ENCODE measurements around the gene CLEC2D. TPM values are rescaled to one million over a fixed set of nuclear protein-coding genes. Genes with fewer than 3 reads are reported as not detected.

Gene CLEC2D
- total RNA-seq, 1 donor = 9.4 TPM

GRCh38 chr12:9717070-9717925, 47.8 kb downstream of the CLEC2D start:
- no peaks in the 10 kb centered on the region for H3K4me1 ChIP-seq (ENCODE audit: insufficient read depth, low read length)
- no peak overlapping the region for H3K27ac ChIP-seq (ENCODE audit: low read depth, low read length)
- no peaks in the 10 kb centered on the region for H4K20me1 ChIP-seq (ENCODE audit: insufficient read depth, low read length)
- H3K79me2 ChIP-seq (ENCODE audit: insufficient read depth, low read length) = no peaks in the 10 kb centered on the region
- DNase-seq (ENCODE audit: insufficient read length, low spot score, missing footprints) = no peak
- H2AFZ ChIP-seq (ENCODE audit: low read length) = no peak overlapping the region
- peaks cover 4% of the 10 kb centered on the region for H3K27me3 ChIP-seq (ENCODE audit: insufficient read depth, low read length)
- TF ChIP-seq CTCF (IDR thresholded peaks at IDR 0.05; ENCODE audit: extremely low read depth, low read depth, low read length) = no peak
- no peak overlapping the region for H3K4me3 ChIP-seq (ENCODE audit: insufficient read depth, low read length)
- H3K9me3 ChIP-seq (ENCODE audit: low read depth, low read length) = no peaks in the 10 kb centered on the region
- no peaks in the 10 kb centered on the region for H3K36me3 ChIP-seq (ENCODE audit: insufficient read depth, low read length)
- H3K4me2 ChIP-seq (ENCODE audit: insufficient read depth, low read length) = no peak overlapping the region

- Histone ChIP-seq H4K20me1 (ENCODE audit: insufficient read depth, low read length) (no peaks in the 10 kb centered on the region), H3K4me1 (ENCODE audit: insufficient read depth, low read length) (no peaks in the 10 kb centered on the region), H3K79me2 (ENCODE audit: insufficient read depth, low read length) (no peaks in the 10 kb centered on the region), H3K9me3 (ENCODE audit: low read depth, low read length) (no peaks in the 10 kb centered on the region), H3K27ac (ENCODE audit: low read depth, low read length) (no peak overlapping the region), H3K4me2 (ENCODE audit: insufficient read depth, low read length) (no peak overlapping the region), H3K27me3 (ENCODE audit: insufficient read depth, low read length) (peaks cover 4% of the 10 kb centered on the region), H3K36me3 (ENCODE audit: insufficient read depth, low read length) (no peaks in the 10 kb centered on the region), H2AFZ (ENCODE audit: low read length) (no peak overlapping the region), H3K4me3 (ENCODE audit: insufficient read depth, low read length) (no peak overlapping the region)
- no peak for DNase-seq (ENCODE audit: insufficient read length, low spot score, missing footprints)
- no peak for TF ChIP-seq CTCF (IDR thresholded peaks at IDR 0.05; ENCODE audit: extremely low read depth, low read depth, low read length)
These were observed 49.5 kb downstream of the CLEC2D start for GRCh38 chr12:9718968-9719367.

GRCh38 chr12:9719790-9720189, 50.3 kb downstream of the CLEC2D start:
- no peaks in the 10 kb centered on the region for H3K36me3 ChIP-seq (ENCODE audit: insufficient read depth, low read length)
- no peaks in the 10 kb centered on the region for H3K79me2 ChIP-seq (ENCODE audit: insufficient read depth, low read length)
- H4K20me1 ChIP-seq (ENCODE audit: insufficient read depth, low read length) = no peaks in the 10 kb centered on the region
- no peaks in the 10 kb centered on the region for H3K9me3 ChIP-seq (ENCODE audit: low read depth, low read length)
- H3K4me2 ChIP-seq (ENCODE audit: insufficient read depth, low read length) = no peak overlapping the region
- no peak overlapping the region for H3K27ac ChIP-seq (ENCODE audit: low read depth, low read length)
- H2AFZ ChIP-seq (ENCODE audit: low read length) = no peak overlapping the region
- no peak for DNase-seq (ENCODE audit: insufficient read length, low spot score, missing footprints)
- no peaks in the 10 kb centered on the region for H3K4me1 ChIP-seq (ENCODE audit: insufficient read depth, low read length)
- H3K4me3 ChIP-seq (ENCODE audit: insufficient read depth, low read length) = no peak overlapping the region
- peaks cover 4% of the 10 kb centered on the region for H3K27me3 ChIP-seq (ENCODE audit: insufficient read depth, low read length)
- no peak for TF ChIP-seq CTCF (IDR thresholded peaks at IDR 0.05; ENCODE audit: extremely low read depth, low read depth, low read length)

- peaks cover 4% of the 10 kb centered on the region for H3K27me3 ChIP-seq (ENCODE audit: insufficient read depth, low read length)
- no peaks in the 10 kb centered on the region for H3K36me3 ChIP-seq (ENCODE audit: insufficient read depth, low read length)
- no peaks in the 10 kb centered on the region for H4K20me1 ChIP-seq (ENCODE audit: insufficient read depth, low read length)
- no peak for TF ChIP-seq CTCF (IDR thresholded peaks at IDR 0.05; ENCODE audit: extremely low read depth, low read depth, low read length)
- no peak for DNase-seq (ENCODE audit: insufficient read length, low spot score, missing footprints)
- no peak overlapping the region for H3K4me2 ChIP-seq (ENCODE audit: insufficient read depth, low read length)
- H3K79me2 ChIP-seq (ENCODE audit: insufficient read depth, low read length) = no peaks in the 10 kb centered on the region
- H3K4me1 ChIP-seq (ENCODE audit: insufficient read depth, low read length) = no peaks in the 10 kb centered on the region
- H3K27ac ChIP-seq (ENCODE audit: low read depth, low read length) = no peak overlapping the region
- no peak overlapping the region for H2AFZ ChIP-seq (ENCODE audit: low read length)
- H3K4me3 ChIP-seq (ENCODE audit: insufficient read depth, low read length) = no peak overlapping the region
- no peaks in the 10 kb centered on the region for H3K9me3 ChIP-seq (ENCODE audit: low read depth, low read length)
These were observed 52.0 kb downstream of the CLEC2D start for GRCh38 chr12:9721394-9722092.
